Neural crest cell (in vitro differentiated cells): ENCODE measurements around the gene TLE4. TPM values are rescaled to one million over a fixed set of nuclear protein-coding genes. Genes with fewer than 3 reads are reported as not detected.

ENCODE experiments used
- DNase-seq: peaks from one replicate; pipeline ENCODE4 v3.0.0; 2021; ENCODE audit warnings: low read depth, mixed read lengths, low spot score
- H3K27ac Mint-ChIP-seq: one replicate; pipeline ENCODE4 v1.8.0; 2021; ENCODE audit warnings: mild to moderate bottlenecking, mixed read lengths; ENCODE audit not compliant: unreplicated experiment
- H3K27me3 Mint-ChIP-seq: 2 replicates; pipeline ENCODE4 v1.8.0; 2021; ENCODE audit warnings: low read depth, mild to moderate bottlenecking, mixed read lengths
- H3K36me3 Mint-ChIP-seq: 2 replicates; pipeline ENCODE4 v1.8.0; 2021; ENCODE audit warnings: low read depth, mild to moderate bottlenecking, mixed read lengths
- H3K4me1 Mint-ChIP-seq: 2 replicates; pipeline ENCODE4 v1.8.0; 2021; ENCODE audit warnings: mixed read lengths
- H3K4me3 Mint-ChIP-seq: one replicate; pipeline ENCODE4 v1.8.0; 2021; ENCODE audit warnings: mild to moderate bottlenecking, mixed read lengths
- H3K9me3 Mint-ChIP-seq: 2 replicates; pipeline ENCODE4 v1.8.0; 2021; ENCODE audit warnings: mixed read lengths
- CTCF ChIP-seq: fragments of 200-600 bp; sonication (generic); conservative IDR thresholded peaks from 2 replicates; pipeline ENCODE4 v1.5.0; 2021; ENCODE audit warnings: antibody characterized with exemption, mild to moderate bottlenecking
- total RNA-seq: library from RNA; stranded (reverse); gene quantifications from 2 replicates; pipeline ENCODE4 v1.2.1, GENCODE V29; 2021

The TLE4 gene
- total RNA-seq, 1 donor from 2014 or later = 85.8 TPM

- Mint-ChIP-seq H3K4me3 (no peak overlapping the region), H3K27me3 (peaks cover 3% of the 10 kb centered on the region), H3K27ac (no peak overlapping the region), H3K9me3 (no peaks in the 10 kb centered on the region), H3K36me3 (peaks cover 13% of the 10 kb centered on the region), H3K4me1 (peaks cover 80% of the 10 kb centered on the region)
- no peak for TF ChIP-seq CTCF
- DNase-seq = no peak
Measured at GRCh38 chr9:79667120-79667519, 95.4 kb downstream of the TLE4 start.

- Mint-ChIP-seq H3K4me3 (peak overlapping the region; percentile 31), H3K36me3 (peaks cover 16% of the 10 kb centered on the region), H3K4me1 (peaks cover 78% of the 10 kb centered on the region), H3K27me3 (peaks cover 3% of the 10 kb centered on the region), H3K27ac (peak overlapping the region; percentile 77), H3K9me3 (no peaks in the 10 kb centered on the region)
- DNase-seq = no peak
- no peak for TF ChIP-seq CTCF
Measured at GRCh38 chr9:79667817-79668436, 96.2 kb downstream of the TLE4 start.

- H3K27me3 Mint-ChIP-seq = peaks cover 1% of the 10 kb centered on the region
- H3K4me3 Mint-ChIP-seq = no peak overlapping the region
- peaks cover 19% of the 10 kb centered on the region for H3K36me3 Mint-ChIP-seq
Measured at GRCh38 chr9:79668956-79669355, 97.2 kb downstream of the TLE4 start.

GRCh38 chr9:79670269-79670961 lies 98.7 kb downstream of the TLE4 start:
- no peak overlapping the region for H3K27ac Mint-ChIP-seq
- TF ChIP-seq CTCF = no peak
- DNase-seq = no peak
- no peak overlapping the region for H3K4me3 Mint-ChIP-seq
- H3K4me1 Mint-ChIP-seq = peaks cover 66% of the 10 kb centered on the region
- no peaks in the 10 kb centered on the region for H3K27me3 Mint-ChIP-seq
- H3K9me3 Mint-ChIP-seq = no peaks in the 10 kb centered on the region
- H3K36me3 Mint-ChIP-seq = peaks cover 22% of the 10 kb centered on the region

More at GRCh38 chr9:79668956-79669355, 97.2 kb downstream of the TLE4 start:
- Mint-ChIP-seq H3K4me1 (peaks cover 75% of the 10 kb centered on the region), H3K9me3 (no peaks in the 10 kb centered on the region), H3K27ac (no peak overlapping the region)
- no peak for TF ChIP-seq CTCF
- no peak for DNase-seq

- peaks cover 61% of the 10 kb centered on the region for H3K4me1 Mint-ChIP-seq
- no peak for TF ChIP-seq CTCF
- no peak overlapping the region for H3K27ac Mint-ChIP-seq
- no peaks in the 10 kb centered on the region for H3K9me3 Mint-ChIP-seq
- H3K36me3 Mint-ChIP-seq = peaks cover 22% of the 10 kb centered on the region
- no peak overlapping the region for H3K4me3 Mint-ChIP-seq
- no peak for DNase-seq
- H3K27me3 Mint-ChIP-seq = no peaks in the 10 kb centered on the region
Measured at GRCh38 chr9:79671558-79671957, 99.8 kb downstream of the TLE4 start.
